ENCODE results near the gene GPRC5A.

Gene GPRC5A

DNA sequence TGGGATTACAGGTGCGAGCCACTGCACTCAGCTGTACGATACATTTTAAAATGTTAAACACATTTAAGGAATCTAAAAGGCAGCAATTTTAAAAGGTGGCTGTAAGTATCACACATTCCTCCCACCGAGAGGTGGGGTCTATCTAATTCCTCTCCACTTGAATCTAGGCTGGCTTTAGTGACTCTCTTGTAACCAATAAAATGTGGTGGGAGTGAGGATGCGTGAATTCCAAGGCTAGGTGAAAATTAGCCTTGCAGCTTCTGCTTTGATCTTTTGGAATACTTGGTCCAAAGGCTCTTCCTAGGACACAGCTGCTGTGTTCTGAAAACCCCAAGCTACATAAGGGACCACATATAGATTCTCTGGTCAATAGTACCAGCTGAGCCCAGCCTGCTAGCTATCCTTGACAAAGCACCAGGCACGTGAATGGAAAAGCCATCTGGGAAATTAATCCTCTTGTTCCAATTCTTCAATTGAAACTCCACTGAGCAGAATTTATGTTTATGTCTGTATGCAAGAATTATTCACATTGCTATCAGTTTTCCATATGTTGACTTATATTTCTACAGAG is 69.4 kb downstream of the GPRC5A start:
- Histone ChIP-seq H3K79me2 (ENCODE audit: low read length) (no peaks in the 10 kb centered on the region), H3K9me2 (replicated peaks; ENCODE audit: insufficient read depth, low read length) (no peaks in the 10 kb centered on the region), H2AFZ (ENCODE audit: low read length) (no peak overlapping the region), H3K9ac (ENCODE audit: low read length) (no peak overlapping the region), H3K27ac (ENCODE audit: low read length) (no peak overlapping the region), H4K20me1 (ENCODE audit: insufficient read depth, low read length) (no peaks in the 10 kb centered on the region), H3F3A (ENCODE audit: insufficient read depth, low read length) (no peaks in the 10 kb centered on the region), H3K9me3 (replicated peaks; ENCODE audit: insufficient read depth, low read length) (no peaks in the 10 kb centered on the region), H3K36me3 (replicated peaks; ENCODE audit: insufficient read depth, low read length) (no peaks in the 10 kb centered on the region), H3K27me3 (replicated peaks; ENCODE audit: insufficient read depth, low read length) (no peaks in the 10 kb centered on the region), H3K4me1 (ENCODE audit: low read length) (no peaks in the 10 kb centered on the region), H3K4me3 (ENCODE audit: low read length) (no peak overlapping the region), H3K4me2 (ENCODE audit: low read depth, low read length) (no peak overlapping the region)
- no peak for TF ChIP-seq EZH2 (optimal IDR thresholded peaks at IDR 0.05; ENCODE audit: low read depth, low read length)
- no peak for TF ChIP-seq EZH2phosphoT487 (IDR thresholded peaks at IDR 0.05; ENCODE audit: low read length)
- TF ChIP-seq, protein P1, sequence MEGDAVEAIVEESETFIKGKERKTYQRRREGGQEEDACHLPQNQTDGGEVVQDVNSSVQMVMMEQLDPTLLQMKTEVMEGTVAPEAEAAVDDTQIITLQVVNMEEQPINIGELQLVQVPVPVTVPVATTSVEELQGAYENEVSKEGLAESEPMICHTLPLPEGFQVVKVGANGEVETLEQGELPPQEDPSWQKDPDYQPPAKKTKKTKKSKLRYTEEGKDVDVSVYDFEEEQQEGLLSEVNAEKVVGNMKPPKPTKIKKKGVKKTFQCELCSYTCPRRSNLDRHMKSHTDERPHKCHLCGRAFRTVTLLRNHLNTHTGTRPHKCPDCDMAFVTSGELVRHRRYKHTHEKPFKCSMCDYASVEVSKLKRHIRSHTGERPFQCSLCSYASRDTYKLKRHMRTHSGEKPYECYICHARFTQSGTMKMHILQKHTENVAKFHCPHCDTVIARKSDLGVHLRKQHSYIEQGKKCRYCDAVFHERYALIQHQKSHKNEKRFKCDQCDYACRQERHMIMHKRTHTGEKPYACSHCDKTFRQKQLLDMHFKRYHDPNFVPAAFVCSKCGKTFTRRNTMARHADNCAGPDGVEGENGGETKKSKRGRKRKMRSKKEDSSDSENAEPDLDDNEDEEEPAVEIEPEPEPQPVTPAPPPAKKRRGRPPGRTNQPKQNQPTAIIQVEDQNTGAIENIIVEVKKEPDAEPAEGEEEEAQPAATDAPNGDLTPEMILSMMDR (IDR thresholded peaks at IDR 0.05; ENCODE audit: low read length) = no peak
- DNase-seq = no peak

DNA sequence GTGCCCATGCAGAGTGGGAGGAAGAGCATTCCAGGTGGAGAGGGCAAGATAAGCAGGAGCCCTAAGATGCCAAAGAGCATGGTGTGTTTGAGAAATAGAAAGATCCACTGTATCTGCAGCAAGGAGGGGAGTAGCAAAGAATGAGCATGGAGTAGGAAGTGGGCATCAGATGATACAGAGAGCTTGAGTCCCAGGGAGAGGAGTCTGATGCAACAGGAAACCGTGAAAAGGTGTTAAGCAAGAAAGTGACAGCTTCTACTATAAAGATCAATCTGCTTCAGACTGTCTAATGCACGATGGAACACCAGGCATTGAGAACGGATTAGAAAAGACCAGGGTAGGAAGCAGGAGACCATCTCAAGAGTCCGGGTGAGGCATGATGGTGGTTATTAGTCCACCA is 72.9 kb downstream of the GPRC5A start:
- Histone ChIP-seq H3K79me2 (ENCODE audit: low read length) (no peaks in the 10 kb centered on the region), H3F3A (ENCODE audit: insufficient read depth, low read length) (no peaks in the 10 kb centered on the region), H2AFZ (ENCODE audit: low read length) (no peak overlapping the region), H3K9me2 (replicated peaks; ENCODE audit: insufficient read depth, low read length) (no peaks in the 10 kb centered on the region), H4K20me1 (ENCODE audit: insufficient read depth, low read length) (no peaks in the 10 kb centered on the region), H3K9ac (ENCODE audit: low read length) (no peak overlapping the region), H3K9me3 (replicated peaks; ENCODE audit: insufficient read depth, low read length) (no peaks in the 10 kb centered on the region), H3K36me3 (replicated peaks; ENCODE audit: insufficient read depth, low read length) (no peaks in the 10 kb centered on the region), H3K4me1 (ENCODE audit: low read length) (no peaks in the 10 kb centered on the region), H3K4me3 (ENCODE audit: low read length) (no peak overlapping the region), H3K27ac (ENCODE audit: low read length) (no peak overlapping the region), H3K27me3 (replicated peaks; ENCODE audit: insufficient read depth, low read length) (no peaks in the 10 kb centered on the region), H3K4me2 (ENCODE audit: low read depth, low read length) (no peak overlapping the region)
- TF ChIP-seq, protein P1 (IDR thresholded peaks at IDR 0.05; ENCODE audit: low read length) = no peak
- TF ChIP-seq EZH2 (optimal IDR thresholded peaks at IDR 0.05; ENCODE audit: low read depth, low read length) = no peak
- no peak for DNase-seq

DNA sequence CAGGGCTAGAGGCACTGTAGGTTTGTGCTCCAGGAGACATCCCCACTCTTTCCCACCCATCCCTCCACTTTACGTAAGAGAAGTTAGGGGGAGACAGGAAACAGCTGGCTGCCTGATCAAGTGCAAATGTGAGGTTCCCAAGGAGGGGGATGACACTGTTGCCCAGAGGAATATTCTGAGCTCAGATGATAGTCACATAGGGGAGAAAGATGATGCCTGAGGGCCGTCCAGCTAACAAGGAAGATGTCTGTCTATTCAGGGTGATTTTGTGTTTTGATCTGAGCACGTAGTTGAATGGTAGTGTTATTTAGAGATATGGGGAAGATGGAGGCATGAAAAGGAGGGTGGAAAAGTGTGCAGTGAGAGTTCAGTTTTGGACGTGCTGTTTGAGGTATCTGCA is 74.5 kb downstream of the GPRC5A start:
- H3K79me2 ChIP-seq (ENCODE audit: low read length) = no peaks in the 10 kb centered on the region

More for the DNA sequence above, 74.5 kb downstream of the GPRC5A start:
- TF ChIP-seq, protein P1 (IDR thresholded peaks at IDR 0.05; ENCODE audit: low read length) = no peak
- TF ChIP-seq EZH2 (optimal IDR thresholded peaks at IDR 0.05; ENCODE audit: low read depth, low read length) = no peak
- no peak for TF ChIP-seq EZH2phosphoT487 (IDR thresholded peaks at IDR 0.05; ENCODE audit: low read length)
- Histone ChIP-seq H3K36me3 (replicated peaks; ENCODE audit: insufficient read depth, low read length) (no peaks in the 10 kb centered on the region), H3K4me2 (ENCODE audit: low read depth, low read length) (no peak overlapping the region), H3K4me1 (ENCODE audit: low read length) (no peaks in the 10 kb centered on the region), H3K4me3 (ENCODE audit: low read length) (no peak overlapping the region), H3K9ac (ENCODE audit: low read length) (no peak overlapping the region), H3K27me3 (replicated peaks; ENCODE audit: insufficient read depth, low read length) (no peaks in the 10 kb centered on the region), H2AFZ (ENCODE audit: low read length) (no peak overlapping the region), H3K9me3 (replicated peaks; ENCODE audit: insufficient read depth, low read length) (no peaks in the 10 kb centered on the region), H3K9me2 (replicated peaks; ENCODE audit: insufficient read depth, low read length) (no peaks in the 10 kb centered on the region), H4K20me1 (ENCODE audit: insufficient read depth, low read length) (no peaks in the 10 kb centered on the region), H3K27ac (ENCODE audit: low read length) (no peak overlapping the region), H3F3A (ENCODE audit: insufficient read depth, low read length) (no peaks in the 10 kb centered on the region)
- no peak for DNase-seq

All from MM.1S (cell line).